Activated CD4-positive, alpha-beta T cell treated with anti-CD3 and anti-CD28 coated beads, Interleukin-2, amount 50 U/mL, for 4 hours (primary cell): ENCODE data around the gene PSG1.
"Not testable (repeated sequence)": the region's sequence is repeated elsewhere in the genome, so short reads cannot be mapped to it uniquely, and the experiment has no call there.

Source experiments
- DNase-seq, 2 experiments: peaks; one replicate each; pipeline ENCODE4 v3.0.0-alpha.2; 2020

The PSG1 gene

GRCh38 chr19:42879613-42880012 is at the start of gene PSG1:
Gene PSG1, minus strand, starts transcription at chr19:42879713. Its CDS starts 132 bp downstream, at chr19:42879581.
- no peak for DNase-seq

GRCh38 chr19:42928896-42929295 is 49.4 kb upstream of the PSG1 start:
- DNase-seq, result no peak

DNA sequence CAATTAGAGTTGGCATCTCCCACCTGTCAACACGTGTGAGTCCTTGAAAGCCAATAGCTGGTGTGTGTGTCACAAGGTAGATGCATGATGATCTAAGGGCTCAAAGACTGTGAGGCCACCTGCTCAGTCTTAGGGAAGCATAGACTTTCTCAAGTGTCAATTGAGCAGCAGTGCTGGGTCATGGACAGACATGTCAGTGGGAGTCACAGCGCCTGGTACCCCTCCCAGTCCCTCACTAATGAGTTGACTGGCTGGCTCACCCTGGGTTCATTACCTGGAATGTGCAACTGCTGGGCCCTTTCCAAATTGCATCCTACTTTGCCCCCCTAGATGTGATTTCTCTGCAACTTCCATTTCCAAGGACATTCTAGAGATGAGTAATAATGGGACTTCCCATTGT is 47.3 kb upstream of the PSG1 start:
- DNase-seq, result no peak

- DNase-seq, result not testable (repeated sequence)
Observed at GRCh38 chr19:42923106-42923505, 43.6 kb upstream of the PSG1 start.

DNA sequence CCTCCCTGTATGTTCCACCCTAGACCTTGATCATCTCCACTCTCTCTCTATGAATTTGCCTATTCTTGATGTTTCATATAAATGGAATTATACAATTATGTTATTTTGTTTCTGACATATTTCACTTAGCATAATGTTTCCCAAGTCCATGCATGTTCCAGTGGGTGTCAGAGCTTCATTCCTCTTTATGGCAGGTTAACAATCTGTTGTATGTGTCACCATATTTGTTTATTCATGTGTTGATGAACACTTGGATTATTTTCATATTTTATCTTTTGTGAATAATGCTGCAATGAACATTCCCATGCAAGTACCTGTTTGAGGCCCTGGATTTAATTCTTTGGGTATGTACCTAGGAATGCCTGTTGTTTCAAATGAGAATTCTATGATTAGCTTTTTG is 41.5 kb upstream of the PSG1 start:
- DNase-seq, result not testable (repeated sequence)

GRCh38 chr19:42919757-42920079 is 40.2 kb upstream of the PSG1 start:
- DNase-seq, result no peak

GRCh38 chr19:42919070-42919756 is 39.7 kb upstream of the PSG1 start:
- not testable (repeated sequence) for DNase-seq

DNA sequence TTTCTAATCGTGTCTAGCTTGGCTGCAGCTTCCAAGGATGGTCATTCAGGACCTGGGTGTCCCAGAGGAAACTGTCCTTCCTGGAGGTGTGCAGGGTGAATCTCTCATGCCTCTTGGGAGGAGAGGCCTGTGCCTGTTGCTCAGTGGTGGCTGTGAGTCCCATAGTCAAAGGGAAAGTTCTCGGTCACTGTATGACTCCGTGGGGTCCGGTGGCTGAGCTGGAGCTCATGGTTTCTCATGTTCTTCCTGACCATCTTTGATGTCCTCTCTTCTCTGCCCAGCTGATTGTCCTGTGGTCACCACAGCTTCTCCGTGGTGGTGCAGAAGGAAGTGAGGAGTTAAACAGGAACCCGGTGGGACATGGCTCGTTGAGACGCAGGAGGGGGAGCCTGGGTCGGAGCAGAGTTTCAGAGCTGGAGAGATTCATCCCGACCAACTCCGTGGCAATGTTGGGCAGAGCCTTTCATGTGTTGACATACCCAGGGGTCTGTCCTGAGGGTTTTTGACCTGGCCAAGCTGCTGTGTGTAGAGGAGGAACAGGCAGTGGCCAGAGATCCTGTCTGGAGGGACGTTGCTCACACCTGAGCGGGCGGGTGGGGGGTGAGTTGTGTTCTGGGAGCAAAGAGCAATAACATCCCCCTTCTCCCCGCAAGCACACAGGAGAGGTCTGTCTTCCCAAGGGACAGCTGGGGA is 39.0 kb upstream of the PSG1 start:
- not testable (repeated sequence) for DNase-seq

GRCh38 chr19:42917634-42918033 is 38.1 kb upstream of the PSG1 start, which contains the start of gene PSG6:
Gene PSG6, minus strand, starts transcription at chr19:42917894. Its CDS starts 102 bp downstream, at chr19:42917792.
- not testable (repeated sequence) for DNase-seq

DNA sequence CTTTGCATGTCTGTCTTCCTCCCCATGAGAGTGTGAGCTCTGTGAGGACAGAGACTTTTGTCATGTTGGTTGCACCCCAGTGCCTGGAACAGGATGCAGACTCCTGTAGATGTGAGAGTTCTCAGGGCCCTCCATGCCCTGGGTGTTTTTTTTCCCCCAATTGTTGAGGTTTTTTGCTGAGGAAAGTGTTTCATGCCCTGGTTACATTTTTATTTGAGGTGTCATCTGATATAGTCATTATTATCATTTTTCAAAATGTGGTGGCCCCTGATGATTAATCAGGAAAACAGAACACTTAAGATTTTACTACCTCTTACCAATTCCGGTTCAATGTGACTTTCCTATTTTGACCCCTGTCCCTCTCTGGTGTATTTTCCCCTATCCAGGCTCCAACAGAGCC is 37.4 kb upstream of the PSG1 start:
- not testable (repeated sequence) for DNase-seq

GRCh38 chr19:42913516-42913915 is 34.0 kb upstream of the PSG1 start:
- DNase-seq, result not testable (repeated sequence)

DNA sequence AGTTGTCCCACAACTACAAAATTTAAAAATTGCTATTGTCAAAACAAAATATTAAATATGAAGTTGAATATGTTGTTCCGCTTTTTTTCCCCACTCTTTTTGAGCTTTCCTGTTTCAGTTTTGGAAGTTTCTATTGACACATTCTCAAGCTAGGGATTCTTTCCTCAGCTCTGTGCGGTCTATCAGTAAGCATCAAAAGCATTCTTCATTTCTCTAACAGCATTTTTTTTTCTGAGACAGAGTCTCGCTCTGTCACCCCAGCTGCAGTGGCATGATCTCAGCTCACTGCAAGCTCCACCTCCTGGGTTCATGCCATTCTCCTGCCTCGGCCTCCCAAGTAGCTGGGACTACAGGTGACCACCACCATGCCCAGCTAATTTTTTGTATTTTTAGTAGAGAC is 33.4 kb upstream of the PSG1 start:
- not testable (repeated sequence) for DNase-seq

- not testable (repeated sequence) for DNase-seq
Observed at GRCh38 chr19:42911731-42912130, 32.2 kb upstream of the PSG1 start.

DNA sequence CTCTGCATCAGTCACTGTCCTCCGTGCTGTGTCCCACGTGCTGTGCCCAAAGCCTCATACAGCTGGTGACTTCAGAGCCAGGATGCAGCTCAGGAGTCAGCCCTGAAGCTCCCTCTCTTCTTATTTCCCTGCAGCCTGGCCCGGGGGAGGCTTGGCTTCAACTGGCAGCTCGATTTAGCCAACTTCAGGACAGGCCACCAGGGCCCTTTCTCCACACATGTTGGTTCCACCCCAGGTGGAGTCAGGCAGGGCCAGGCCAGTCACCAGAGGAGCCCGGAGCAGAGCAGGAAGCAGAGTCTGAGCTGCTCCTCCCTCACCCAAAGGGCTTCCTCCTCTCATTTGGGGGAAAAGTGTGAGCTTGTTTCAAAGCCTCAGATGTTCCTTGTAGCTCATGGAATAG is 26.6 kb upstream of the PSG1 start:
- DNase-seq, result not testable (repeated sequence)

DNA sequence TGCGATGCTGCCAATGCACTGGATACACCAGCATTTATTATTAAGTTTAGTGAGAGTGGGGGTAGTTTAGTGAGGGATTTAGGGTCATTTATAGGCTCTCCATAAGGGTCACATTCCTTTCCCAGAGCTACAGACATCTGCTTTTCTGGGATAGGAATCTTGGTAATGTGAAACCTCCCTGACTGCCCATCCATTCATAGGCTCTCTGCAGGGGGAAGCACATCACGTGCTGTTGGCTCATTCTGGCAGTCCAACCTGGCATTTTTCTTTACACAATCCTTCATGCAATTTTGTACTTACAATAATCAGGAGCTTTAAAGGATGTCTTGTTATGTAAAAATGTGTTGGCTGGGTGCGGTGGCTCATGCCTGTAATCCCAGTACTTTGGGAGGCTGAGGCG is 21.0 kb upstream of the PSG1 start:
- not testable (repeated sequence) for DNase-seq

GRCh38 chr19:42899674-42900073 is 20.2 kb upstream of the PSG1 start:
- not testable (repeated sequence) for DNase-seq

DNA sequence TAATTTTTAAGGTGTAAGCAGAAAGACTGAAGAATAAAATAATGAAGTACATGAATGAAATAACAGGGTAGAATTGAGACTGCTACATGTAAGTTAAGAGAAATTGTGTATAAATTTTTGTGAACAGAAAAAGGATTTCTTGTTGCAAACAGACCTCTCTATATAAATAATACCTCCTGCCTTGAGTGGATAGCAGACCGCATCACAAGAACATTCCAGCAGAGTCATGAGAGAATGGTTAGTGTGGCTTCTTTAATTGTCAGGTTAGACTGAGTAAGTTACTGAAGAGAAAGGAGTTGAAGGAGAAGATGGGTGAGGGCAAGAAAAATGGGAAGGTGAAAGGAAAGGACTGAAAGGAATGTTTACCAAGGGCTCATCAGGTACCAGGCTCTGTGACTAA is 19.6 kb upstream of the PSG1 start:
- not testable (repeated sequence) for DNase-seq

- not testable (repeated sequence) for DNase-seq
Observed at GRCh38 chr19:42898656-42899055, 19.1 kb upstream of the PSG1 start.

DNA sequence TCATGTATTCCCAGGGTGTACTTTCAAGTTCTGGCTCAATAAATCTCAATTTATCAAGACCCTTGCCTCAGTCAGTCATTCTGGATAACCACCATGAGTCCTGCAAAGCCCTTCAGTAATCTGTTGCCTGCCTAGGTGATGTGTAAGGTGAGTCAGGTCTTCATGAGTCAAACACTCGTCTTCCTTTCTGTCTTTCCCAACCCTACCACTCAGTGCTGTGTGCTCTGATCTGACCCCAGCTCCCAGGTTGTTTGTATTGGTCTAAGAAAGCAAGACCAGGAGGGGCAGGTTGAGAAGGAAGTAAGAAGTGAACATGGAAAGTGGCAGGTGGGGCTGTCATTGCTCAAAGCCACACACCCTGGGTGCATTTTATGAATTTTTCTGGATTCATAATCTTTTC is 18.2 kb upstream of the PSG1 start:
- DNase-seq, result not testable (repeated sequence)

DNA sequence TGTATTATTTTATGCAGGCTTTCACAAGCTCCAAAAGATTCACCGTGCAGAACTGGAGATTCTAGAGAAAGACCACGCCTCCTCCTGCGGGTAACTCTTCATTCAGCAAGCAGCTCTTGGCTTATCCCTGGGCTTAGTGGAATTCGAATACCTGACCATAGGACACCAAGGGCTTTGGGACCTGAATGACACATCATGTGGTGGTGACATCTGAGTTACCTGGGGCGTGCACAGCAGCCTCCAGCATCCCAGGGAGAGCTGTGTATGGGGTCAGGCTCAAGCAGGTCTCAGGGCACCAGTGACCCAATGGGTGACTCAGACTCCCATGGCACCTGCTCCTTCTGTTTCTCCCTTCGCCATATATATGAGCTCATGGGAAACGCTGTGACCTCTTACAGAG is 10.9 kb upstream of the PSG1 start:
- DNase-seq, result not testable (repeated sequence)

- DNase-seq, result not testable (repeated sequence)
Observed at GRCh38 chr19:42887876-42888445, 8.4 kb upstream of the PSG1 start.

- not testable (repeated sequence) for DNase-seq
Observed at GRCh38 chr19:42882730-42883129, 3.2 kb upstream of the PSG1 start.

GRCh38 chr19:42882010-42882409 is 2.5 kb upstream of the PSG1 start:
- DNase-seq, result not testable (repeated sequence)

GRCh38 chr19:42881279-42881678 is 1.8 kb upstream of the PSG1 start:
- not testable (repeated sequence) for DNase-seq
